GM12878 (cell line): ENCODE results near the gene ZBTB9. TPM values are rescaled to one million over a fixed set of nuclear protein-coding genes. Genes with fewer than 3 reads are reported as not detected.

Experiments used
- CBX5 ChIP-seq: sonication (generic); IDR thresholded peaks from 2 replicates; pipeline ENCODE4 v1.6.1; 2016; ENCODE audit warnings: low read depth, moderate library complexity, mild to moderate bottlenecking, inconsistent platforms
- ETV6 ChIP-seq, 2 experiments: fragments of 450-650 bp in 1 of 2; IDR thresholded peaks in 1 of 2; conservative IDR thresholded peaks in 1 of 2; 2 replicates each; pipeline ENCODE4 v1.6.1; 2014; ENCODE audit warnings: antibody characterized with exemption in 1 of 2, borderline replicate concordance in 1 of 2, low read depth in 1 of 2, mild to moderate bottlenecking in 1 of 2, moderate library complexity in 1 of 2
- SIN3A ChIP-seq: IDR thresholded peaks from 2 replicates; pipeline ENCODE4 v1.6.1; 2012; ENCODE audit warnings: low read depth, low read length, improper control_type of control experiment
- SIX5 ChIP-seq: IDR thresholded peaks from 2 replicates; pipeline ENCODE4 v1.6.1; 2011; ENCODE audit warnings: mild to moderate bottlenecking, low read depth, low read length, moderate library complexity; ENCODE audit not compliant: severe bottlenecking
- TAF1 ChIP-seq: IDR thresholded peaks from 2 replicates; pipeline ENCODE4 v1.6.1; 2011; ENCODE audit warnings: mild to moderate bottlenecking, low read depth, low read length, borderline replicate concordance
- ZBTB11 ChIP-seq: fragments of 450-650 bp; formaldehyde crosslinking; IDR thresholded peaks from 2 replicates; pipeline ENCODE4 v1.5.0; 2022; ENCODE audit warnings: mild to moderate bottlenecking, missing genetic modification characterization
- polyA plus RNA-seq, 11 experiments: library from polyadenylated mRNA; depleted of rRNA in 4 of 11; unstranded in 6 of 11; stranded (reverse) in 5 of 11; fragments of >200 nt; fragmentation: Nextera tagmentation in 4 of 11; fragmentation: Illumina TruSeq in 1 of 11; extraction: Ambion mirVana in 4 of 11; extraction: Trizol in 1 of 11; gene quantifications; 1 replicate in 1 of 11; 2 replicates in 10 of 11; pipeline versions ENCODE4 v1.2.1 to v1.2.3, GENCODE V29; 2011 to 2016; ENCODE audit warnings: inconsistent platforms in 2 of 11, missing spikeins in 2 of 11, low read depth in 1 of 11
- total RNA-seq, 4 experiments: library from RNA; depleted of rRNA in 3 of 4; stranded (reverse); fragments of >200 nt in 3 of 4; fragmentation: Illumina TruSeq in 1 of 4; extraction: Trizol in 1 of 4; gene quantifications; 2 replicates each; pipeline versions ENCODE4 v1.2.1 to v1.2.3, GENCODE V29; 2013 to 2021
- TF ChIP-seq, protein P1 (sequence below): fragments of 150-350 bp; IDR thresholded peaks from 2 replicates; pipeline ENCODE4 v1.6.1; 2014; ENCODE audit warnings: mild to moderate bottlenecking, low read depth, low read length
- TF ChIP-seq, protein P2 (sequence below): fragments of 450-650 bp; IDR thresholded peaks from 2 replicates; pipeline ENCODE4 v1.6.1; 2016; ENCODE audit warnings: mild to moderate bottlenecking
- TF ChIP-seq, protein P3 (sequence below): fragments of 150-350 bp; IDR thresholded peaks from 2 replicates; pipeline ENCODE4 v1.6.1; 2016; ENCODE audit warnings: low read depth, low read length

The ZBTB9 gene
- total and polyA plus RNA-seq, 10 of the 15 experiments (the other 5 are each of a cell fraction or from before 2014, with no cell fraction given): 1.5 to 12.7 (median 6.9) TPM

DNA sequence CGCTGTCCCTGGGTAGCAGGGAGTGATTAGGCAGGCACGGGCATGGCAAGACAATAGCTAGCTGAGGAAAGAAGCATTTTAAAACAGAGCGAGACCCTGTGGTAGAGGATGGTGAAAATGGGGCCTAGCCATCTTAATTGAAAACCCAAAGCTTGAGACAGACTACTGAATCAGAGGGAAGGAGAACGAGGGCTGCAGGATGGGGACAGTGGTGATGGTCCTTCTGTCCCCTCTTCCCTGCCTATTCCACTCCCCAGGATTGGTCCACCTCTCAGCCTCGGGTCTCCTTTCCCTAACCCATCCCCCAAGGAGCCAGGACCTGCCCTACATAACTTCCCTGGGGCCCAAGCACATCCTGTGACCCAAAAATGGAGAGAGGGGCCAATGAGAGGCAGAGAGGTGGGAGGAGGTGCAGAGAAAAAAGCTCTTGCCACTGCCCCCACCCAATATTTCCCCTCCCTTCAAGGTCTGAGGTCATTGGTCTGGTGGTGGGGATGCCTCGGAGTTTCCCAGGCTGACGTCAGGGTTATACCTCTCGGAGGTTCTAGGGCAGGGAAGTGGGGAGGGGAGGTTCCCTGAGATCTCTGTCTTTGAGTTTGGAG is 35.6 kb upstream of the ZBTB9 start (continued):
- TF ChIP-seq SIX5: no peak
- TF ChIP-seq CBX5: no peak
- TF ChIP-seq, protein P1, sequence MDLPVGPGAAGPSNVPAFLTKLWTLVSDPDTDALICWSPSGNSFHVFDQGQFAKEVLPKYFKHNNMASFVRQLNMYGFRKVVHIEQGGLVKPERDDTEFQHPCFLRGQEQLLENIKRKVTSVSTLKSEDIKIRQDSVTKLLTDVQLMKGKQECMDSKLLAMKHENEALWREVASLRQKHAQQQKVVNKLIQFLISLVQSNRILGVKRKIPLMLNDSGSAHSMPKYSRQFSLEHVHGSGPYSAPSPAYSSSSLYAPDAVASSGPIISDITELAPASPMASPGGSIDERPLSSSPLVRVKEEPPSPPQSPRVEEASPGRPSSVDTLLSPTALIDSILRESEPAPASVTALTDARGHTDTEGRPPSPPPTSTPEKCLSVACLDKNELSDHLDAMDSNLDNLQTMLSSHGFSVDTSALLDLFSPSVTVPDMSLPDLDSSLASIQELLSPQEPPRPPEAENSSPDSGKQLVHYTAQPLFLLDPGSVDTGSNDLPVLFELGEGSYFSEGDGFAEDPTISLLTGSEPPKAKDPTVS: no peak
- TF ChIP-seq ETV6 (conservative IDR thresholded peaks at IDR 0.05 in 1 of 2, IDR thresholded peaks at IDR 0.05 in 1 of 2; ENCODE audit: borderline replicate concordance in 1 of 2, low read depth in 1 of 2): no peak
- TF ChIP-seq ZBTB11: no peak
- TF ChIP-seq, protein P2, sequence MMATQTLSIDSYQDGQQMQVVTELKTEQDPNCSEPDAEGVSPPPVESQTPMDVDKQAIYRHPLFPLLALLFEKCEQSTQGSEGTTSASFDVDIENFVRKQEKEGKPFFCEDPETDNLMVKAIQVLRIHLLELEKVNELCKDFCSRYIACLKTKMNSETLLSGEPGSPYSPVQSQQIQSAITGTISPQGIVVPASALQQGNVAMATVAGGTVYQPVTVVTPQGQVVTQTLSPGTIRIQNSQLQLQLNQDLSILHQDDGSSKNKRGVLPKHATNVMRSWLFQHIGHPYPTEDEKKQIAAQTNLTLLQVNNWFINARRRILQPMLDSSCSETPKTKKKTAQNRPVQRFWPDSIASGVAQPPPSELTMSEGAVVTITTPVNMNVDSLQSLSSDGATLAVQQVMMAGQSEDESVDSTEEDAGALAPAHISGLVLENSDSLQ: no peak
- TF ChIP-seq, protein P3, sequence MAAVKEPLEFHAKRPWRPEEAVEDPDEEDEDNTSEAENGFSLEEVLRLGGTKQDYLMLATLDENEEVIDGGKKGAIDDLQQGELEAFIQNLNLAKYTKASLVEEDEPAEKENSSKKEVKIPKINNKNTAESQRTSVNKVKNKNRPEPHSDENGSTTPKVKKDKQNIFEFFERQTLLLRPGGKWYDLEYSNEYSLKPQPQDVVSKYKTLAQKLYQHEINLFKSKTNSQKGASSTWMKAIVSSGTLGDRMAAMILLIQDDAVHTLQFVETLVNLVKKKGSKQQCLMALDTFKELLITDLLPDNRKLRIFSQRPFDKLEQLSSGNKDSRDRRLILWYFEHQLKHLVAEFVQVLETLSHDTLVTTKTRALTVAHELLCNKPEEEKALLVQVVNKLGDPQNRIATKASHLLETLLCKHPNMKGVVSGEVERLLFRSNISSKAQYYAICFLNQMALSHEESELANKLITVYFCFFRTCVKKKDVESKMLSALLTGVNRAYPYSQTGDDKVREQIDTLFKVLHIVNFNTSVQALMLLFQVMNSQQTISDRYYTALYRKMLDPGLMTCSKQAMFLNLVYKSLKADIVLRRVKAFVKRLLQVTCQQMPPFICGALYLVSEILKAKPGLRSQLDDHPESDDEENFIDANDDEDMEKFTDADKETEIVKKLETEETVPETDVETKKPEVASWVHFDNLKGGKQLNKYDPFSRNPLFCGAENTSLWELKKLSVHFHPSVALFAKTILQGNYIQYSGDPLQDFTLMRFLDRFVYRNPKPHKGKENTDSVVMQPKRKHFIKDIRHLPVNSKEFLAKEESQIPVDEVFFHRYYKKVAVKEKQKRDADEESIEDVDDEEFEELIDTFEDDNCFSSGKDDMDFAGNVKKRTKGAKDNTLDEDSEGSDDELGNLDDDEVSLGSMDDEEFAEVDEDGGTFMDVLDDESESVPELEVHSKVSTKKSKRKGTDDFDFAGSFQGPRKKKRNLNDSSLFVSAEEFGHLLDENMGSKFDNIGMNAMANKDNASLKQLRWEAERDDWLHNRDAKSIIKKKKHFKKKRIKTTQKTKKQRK: no peak
- no peak for TF ChIP-seq TAF1
- TF ChIP-seq SIN3A: no peak
- TF ChIP-seq, all 136 proteins: peak for 13
